Cardiac septum (tissue), 1 donor: ENCODE data around the gene ZNF554. TPM values are rescaled to one million over a fixed set of nuclear protein-coding genes. Genes with fewer than 3 reads are reported as not detected.

Source experiments
- DNase-seq: peaks from one replicate; pipeline ENCODE4 v3.0.0-alpha.2; 2020; ENCODE audit warnings: low spot score
- intact Hi-C: fragments of 100-400 bp; cut with DNase I; formaldehyde crosslinking; loops from one replicate; pipeline ENCODE4 v1.14.0; 2022
- long read RNA-seq: library from polyadenylated mRNA; unstranded; transcript quantifications from one replicate; pipeline ENCODE4 v2.0.0, GENCODE V29; 2021
- total RNA-seq: library from RNA; stranded (reverse); fragmentation: NEBNext Ultra II Directional; extraction: Animal tissue kit (Norgen Biotek cat#: 25700); gene quantifications from one replicate; pipeline ENCODE4 v1.2.1, GENCODE V29; 2021
- donor health status: DM: no; HTN: no; CAD: no.

The ZNF554 gene
- 5.6 TPM for total RNA-seq
- long read RNA-seq, transcript ZNF554-201 (5 exons, 2,736 nt) = major isoform, 11 of 22 reads
- long read RNA-seq, partial matches to known transcripts = 2 of 22 reads
- long read RNA-seq, other reads (novel, unspliced or antisense) = 7 of 22 reads

- intact Hi-C loops = no loop called here
- DNase-seq = peak; percentile 98
These were observed at the start of gene ZNF554 for GRCh38 chr19:2819540-2820111. Gene ZNF554 (plus strand): TSS chr19:2819868. CDS start chr19:2820072, 204 bp downstream.

- DNase-seq = peak; percentile 81
- intact Hi-C loops = loop anchor here (5.0 kb wide), 1 partner anchor 48 kb away; the partner anchor contains the start of gene DIRAS1
These were observed 49.3 kb upstream of the ZNF554 start for GRCh38 chr19:2770055-2771013.

GRCh38 chr19:2771786-2772674 is 47.6 kb upstream of the ZNF554 start:
- intact Hi-C loops = loop anchor here (5.0 kb wide), 1 partner anchor 50 kb away; the partner anchor contains the start of gene DIRAS1
- no peak for DNase-seq

GRCh38 chr19:2774083-2774679 is 45.5 kb upstream of the ZNF554 start:
- DNase-seq = no peak
- intact Hi-C loops = loop anchor here (5.0 kb wide), 1 partner anchor 52 kb away; the partner anchor contains the start of gene DIRAS1

- no peak for DNase-seq
- intact Hi-C loops = loop anchor here (5.0 kb wide), 1 partner anchor 53 kb away; the partner anchor contains the start of gene DIRAS1
These were observed 44.6 kb upstream of the ZNF554 start for GRCh38 chr19:2774953-2775555.

GRCh38 chr19:2775556-2776430 is 43.9 kb upstream of the ZNF554 start:
- DNase-seq = peak; percentile 89
- intact Hi-C loops = no loop called here

- intact Hi-C loops = no loop called here
- DNase-seq = no peak
These were observed 41.5 kb upstream of the ZNF554 start for GRCh38 chr19:2777952-2778683.

- intact Hi-C loops = no loop called here
- DNase-seq = no peak
These were observed 40.4 kb upstream of the ZNF554 start for GRCh38 chr19:2779121-2779740.

GRCh38 chr19:2780284-2780683 is 39.4 kb upstream of the ZNF554 start:
- no peak for DNase-seq
- intact Hi-C loops = no loop called here

GRCh38 chr19:2782329-2782935 is 37.2 kb upstream of the ZNF554 start:
- intact Hi-C loops = no loop called here
- DNase-seq = no peak

GRCh38 chr19:2782936-2783780 is 36.5 kb upstream of the ZNF554 start, which contains the start of gene SGTA:
Gene SGTA (minus strand): TSS chr19:2783273. CDS start chr19:2769068, 14,205 bp downstream.
- peak; percentile 99 for DNase-seq
- intact Hi-C loops = no loop called here

- intact Hi-C loops = loop anchor here (2.0 kb wide), 1 partner anchor 43 kb away; the partner anchor contains the start of gene SLC39A3
- no peak for DNase-seq
These were observed 35.9 kb upstream of the ZNF554 start for GRCh38 chr19:2783781-2784145.

- intact Hi-C loops = loop anchor here (2.0 kb wide), 1 partner anchor 45 kb away; the partner anchor contains the start of gene SLC39A3
- peak; percentile 98 for DNase-seq
These were observed 34.2 kb upstream of the ZNF554 start, which contains the start of gene THOP1 for GRCh38 chr19:2785244-2785997. Gene THOP1 (plus strand): TSS chr19:2785503. CDS start chr19:2785663, 160 bp downstream.

- no peak for DNase-seq
These were observed 32.6 kb upstream of the ZNF554 start for GRCh38 chr19:2787115-2787514.

More at GRCh38 chr19:2787115-2787514, 32.6 kb upstream of the ZNF554 start:
- intact Hi-C loops = no loop called here
